Tibial nerve (tissue), 4 donors: ENCODE measurements around the gene PHF21B. TPM values are rescaled to one million over a fixed set of nuclear protein-coding genes. Genes with fewer than 3 reads are reported as not detected.

Source experiments
- DNase-seq, 2 donors: peaks; one replicate each; pipeline ENCODE4 v3.0.0-alpha.2; 2019; ENCODE audit warnings: low spot score in 2 of 2
- H3K27ac ChIP-seq, 4 donors: fragments of 200-600 bp; sonication (generic) in 3 of 4; one replicate each; pipeline ENCODE4 v1.5.1; 2017 to 2019; ENCODE audit warnings: mild to moderate bottlenecking in 1 of 4
- H3K27me3 ChIP-seq, 2 donors: fragments of 200-600 bp; sonication (generic) in 1 of 2; one replicate each; pipeline versions ENCODE4 v1.5.1 to v1.6.0; 2017 to 2019
- H3K36me3 ChIP-seq, 3 donors: fragments of 200-600 bp; sonication (generic); one replicate each; pipeline ENCODE4 v1.5.1; 2018 to 2019
- H3K4me1 ChIP-seq, 4 donors: fragments of 200-600 bp; sonication (generic) in 3 of 4; one replicate each; pipeline ENCODE4 v1.5.1; 2017 to 2019
- H3K4me3 ChIP-seq, 4 donors: fragments of 200-600 bp; sonication (generic) in 3 of 4; one replicate each; pipeline ENCODE4 v1.5.1; 2017 to 2019; ENCODE audit warnings: mild to moderate bottlenecking in 1 of 4, moderate library complexity in 1 of 4
- H3K9me3 ChIP-seq, 4 donors: fragments of 200-600 bp; sonication (generic) in 3 of 4; one replicate each; pipeline ENCODE4 v1.5.1; 2017 to 2019
- CTCF ChIP-seq, 5 experiments: fragments of 200-600 bp in 3 of 5; fragments of 450-650 bp in 2 of 5; sonication (generic) in 3 of 5; IDR thresholded peaks; one replicate each; pipeline ENCODE4 v1.5.1; 2016 to 2019; ENCODE audit warnings: antibody characterized with exemption in 5 of 5, mild to moderate bottlenecking in 3 of 5, moderate library complexity in 2 of 5
- EP300 ChIP-seq, 2 donors: sonication (generic); formaldehyde crosslinking; IDR thresholded peaks; one replicate each; pipeline ENCODE4 v1.6.1; 2017; ENCODE audit warnings: antibody characterized with exemption in 2 of 2, mild to moderate bottlenecking in 1 of 2
- POLR2A ChIP-seq, 2 donors: fragments of 450-650 bp; IDR thresholded peaks; one replicate each; pipeline ENCODE4 v1.6.1; 2017; ENCODE audit warnings: antibody characterized with exemption in 2 of 2, mild to moderate bottlenecking in 2 of 2, moderate library complexity in 2 of 2
- WGBS, 2 donors: methylation state at CpG; one replicate each; pipeline ENCODE4 v1.1.5; 2018; 5-methylcytosine and 5-hydroxymethylcytosine counted together
- total RNA-seq, 4 donors: library from RNA; depleted of rRNA; stranded (reverse); fragments of >200 nt; gene quantifications; one replicate each; pipeline ENCODE4 v1.1.0, GENCODE V29; 2016

The PHF21B gene
- total RNA-seq, 4 donors from 2014 or later = 0.39 to 4.2 (median 0.90) TPM; not detected in 1

- 52 to 63% methylated on average over 17 to 18 of the region's 18 CpGs for WGBS, 2 donors
- Histone ChIP-seq H3K9me3 (no peaks in the 10 kb centered on the region), H3K36me3 (no peaks in the 10 kb centered on the region), H3K4me3 (no peak overlapping the region), H3K27me3 (peaks cover 0 to 7% of the 10 kb centered on the region in 2 donors), H3K27ac (no peak overlapping the region), H3K4me1 (no peaks in the 10 kb centered on the region)
- DNase-seq = no peak
- TF ChIP-seq EP300 (IDR thresholded peaks at IDR 0.05) (no peak), POLR2A (IDR thresholded peaks at IDR 0.05) (no peak), CTCF (IDR thresholded peaks at IDR 0.05) (no peak)
Measured at GRCh38 chr22:44956840-44957767, 52.7 kb downstream of the PHF21B start.

GRCh38 chr22:44955102-44955501, 54.7 kb downstream of the PHF21B start:
- Histone ChIP-seq H3K27ac (no peak overlapping the region), H3K4me3 (no peak overlapping the region), H3K9me3 (peaks cover 0 to 8% (median 0%) of the 10 kb centered on the region in 4 donors), H3K4me1 (no peaks in the 10 kb centered on the region), H3K36me3 (no peaks in the 10 kb centered on the region), H3K27me3 (peaks cover 0 to 7% of the 10 kb centered on the region in 2 donors)
- WGBS, 2 donors = 59 to 65% methylated on average over 7 to 8 of the region's 8 CpGs
- DNase-seq = no peak
- TF ChIP-seq CTCF (IDR thresholded peaks at IDR 0.05) (no peak), EP300 (IDR thresholded peaks at IDR 0.05) (no peak), POLR2A (IDR thresholded peaks at IDR 0.05) (no peak)

GRCh38 chr22:44954149-44954548, 55.7 kb downstream of the PHF21B start:
- Histone ChIP-seq H3K36me3 (no peaks in the 10 kb centered on the region), H3K27me3 (peaks cover 0 to 7% of the 10 kb centered on the region in 2 donors), H3K4me3 (no peak overlapping the region), H3K9me3 (peaks cover 0 to 8% (median 0%) of the 10 kb centered on the region in 4 donors), H3K27ac (no peak overlapping the region), H3K4me1 (no peaks in the 10 kb centered on the region)
- no peak for DNase-seq
- 50 to 65% methylated on average over 10 of the region's 10 CpGs for WGBS, 2 donors
- TF ChIP-seq EP300 (IDR thresholded peaks at IDR 0.05) (no peak), POLR2A (IDR thresholded peaks at IDR 0.05) (no peak), CTCF (IDR thresholded peaks at IDR 0.05) (no peak)

GRCh38 chr22:44952863-44953746, 56.7 kb downstream of the PHF21B start:
- Histone ChIP-seq H3K4me1 (no peaks in the 10 kb centered on the region), H3K27me3 (peaks cover 0 to 7% of the 10 kb centered on the region in 2 donors), H3K4me3 (no peak overlapping the region), H3K36me3 (no peaks in the 10 kb centered on the region), H3K9me3 (peaks cover 0 to 8% (median 0%) of the 10 kb centered on the region in 4 donors), H3K27ac (no peak overlapping the region)
- DNase-seq = no peak
- WGBS, 2 donors = 36 to 45% methylated on average over 15 of the region's 15 CpGs
- TF ChIP-seq POLR2A (IDR thresholded peaks at IDR 0.05) (no peak), CTCF (IDR thresholded peaks at IDR 0.05) (no peak), EP300 (IDR thresholded peaks at IDR 0.05) (no peak)
